ENCODE results near the gene LPP. TPM values are rescaled to one million over a fixed set of nuclear protein-coding genes. Genes with fewer than 3 reads are reported as not detected.

Gene LPP
- total RNA-seq, 4 donors from 2014 or later = 183 to 293 (median 242) TPM

- peaks cover 0 to 14% (median 0%) of the 10 kb centered on the region in 4 donors for H3K4me1 ChIP-seq
Measured at GRCh38 chr3:188518416-188518815, 364.5 kb downstream of the LPP start.

GRCh38 chr3:188518835-188519452 lies 365.0 kb downstream of the LPP start:
- DNase-seq (ENCODE audit: low spot score in 2 of 2) = no peak
- peaks cover 0 to 15% (median 0%) of the 10 kb centered on the region in 4 donors for H3K4me1 ChIP-seq
- no peak overlapping the region for H3K27ac ChIP-seq
- no peaks in the 10 kb centered on the region for H3K36me3 ChIP-seq
- H3K9me3 ChIP-seq = no peaks in the 10 kb centered on the region
- WGBS, 2 donors = 95 to 97% methylated on average over 6 of the region's 6 CpGs
- no peaks in the 10 kb centered on the region for H3K27me3 ChIP-seq
- no peak overlapping the region for H3K4me3 ChIP-seq
- no peak for TF ChIP-seq EP300 (IDR thresholded peaks at IDR 0.05)
- no peak for TF ChIP-seq POLR2A (IDR thresholded peaks at IDR 0.05)
- TF ChIP-seq, protein P1, sequence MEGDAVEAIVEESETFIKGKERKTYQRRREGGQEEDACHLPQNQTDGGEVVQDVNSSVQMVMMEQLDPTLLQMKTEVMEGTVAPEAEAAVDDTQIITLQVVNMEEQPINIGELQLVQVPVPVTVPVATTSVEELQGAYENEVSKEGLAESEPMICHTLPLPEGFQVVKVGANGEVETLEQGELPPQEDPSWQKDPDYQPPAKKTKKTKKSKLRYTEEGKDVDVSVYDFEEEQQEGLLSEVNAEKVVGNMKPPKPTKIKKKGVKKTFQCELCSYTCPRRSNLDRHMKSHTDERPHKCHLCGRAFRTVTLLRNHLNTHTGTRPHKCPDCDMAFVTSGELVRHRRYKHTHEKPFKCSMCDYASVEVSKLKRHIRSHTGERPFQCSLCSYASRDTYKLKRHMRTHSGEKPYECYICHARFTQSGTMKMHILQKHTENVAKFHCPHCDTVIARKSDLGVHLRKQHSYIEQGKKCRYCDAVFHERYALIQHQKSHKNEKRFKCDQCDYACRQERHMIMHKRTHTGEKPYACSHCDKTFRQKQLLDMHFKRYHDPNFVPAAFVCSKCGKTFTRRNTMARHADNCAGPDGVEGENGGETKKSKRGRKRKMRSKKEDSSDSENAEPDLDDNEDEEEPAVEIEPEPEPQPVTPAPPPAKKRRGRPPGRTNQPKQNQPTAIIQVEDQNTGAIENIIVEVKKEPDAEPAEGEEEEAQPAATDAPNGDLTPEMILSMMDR (IDR thresholded peaks at IDR 0.05) = no peak

More at GRCh38 chr3:188518416-188518815, 364.5 kb downstream of the LPP start:
- H3K27ac ChIP-seq = no peak overlapping the region
- no peaks in the 10 kb centered on the region for H3K9me3 ChIP-seq
- TF ChIP-seq EP300 (IDR thresholded peaks at IDR 0.05) = no peak
- TF ChIP-seq, protein P1 (IDR thresholded peaks at IDR 0.05) = no peak
- no peak for TF ChIP-seq POLR2A (IDR thresholded peaks at IDR 0.05)
- WGBS, 2 donors = 93 to 97% methylated on average over 2 of the region's 2 CpGs
- no peak overlapping the region for H3K4me3 ChIP-seq
- DNase-seq (ENCODE audit: low spot score in 2 of 2) = no peak
- no peaks in the 10 kb centered on the region for H3K27me3 ChIP-seq
- H3K36me3 ChIP-seq = no peaks in the 10 kb centered on the region

GRCh38 chr3:188520466-188520865 lies 366.5 kb downstream of the LPP start:
- 27 to 40% methylated on average over 4 of the region's 4 CpGs for WGBS, 2 donors
- TF ChIP-seq POLR2A (IDR thresholded peaks at IDR 0.05) = no peak
- no peak for TF ChIP-seq EP300 (IDR thresholded peaks at IDR 0.05)
- TF ChIP-seq, protein P1 (IDR thresholded peaks at IDR 0.05) = no peak
- peaks cover 0 to 22% (median 0%) of the 10 kb centered on the region in 4 donors for H3K4me1 ChIP-seq
- no peaks in the 10 kb centered on the region for H3K9me3 ChIP-seq
- no peak overlapping the region for H3K4me3 ChIP-seq
- no peak for DNase-seq (ENCODE audit: low spot score in 2 of 2)
- no peak overlapping the region for H3K27ac ChIP-seq
- peaks cover 0 to 12% (median 0%) of the 10 kb centered on the region in 3 donors for H3K36me3 ChIP-seq
- no peaks in the 10 kb centered on the region for H3K27me3 ChIP-seq

- WGBS, 2 donors = 79% methylated on average over 3 of the region's 3 CpGs
- no peak for DNase-seq (ENCODE audit: low spot score in 2 of 2)
- H3K27me3 ChIP-seq = no peaks in the 10 kb centered on the region
- no peak overlapping the region for H3K4me3 ChIP-seq
- peaks cover 0 to 29% (median 0%) of the 10 kb centered on the region in 4 donors for H3K4me1 ChIP-seq
- H3K27ac ChIP-seq = no peak overlapping the region
- peaks cover 0 to 25% (median 0%) of the 10 kb centered on the region in 3 donors for H3K36me3 ChIP-seq
- H3K9me3 ChIP-seq = no peaks in the 10 kb centered on the region
- TF ChIP-seq, protein P1 (IDR thresholded peaks at IDR 0.05) = no peak
- TF ChIP-seq POLR2A (IDR thresholded peaks at IDR 0.05) (no peak), EP300 (IDR thresholded peaks at IDR 0.05) (no peak)
Measured at GRCh38 chr3:188522115-188522514, 368.2 kb downstream of the LPP start.

DNA sequence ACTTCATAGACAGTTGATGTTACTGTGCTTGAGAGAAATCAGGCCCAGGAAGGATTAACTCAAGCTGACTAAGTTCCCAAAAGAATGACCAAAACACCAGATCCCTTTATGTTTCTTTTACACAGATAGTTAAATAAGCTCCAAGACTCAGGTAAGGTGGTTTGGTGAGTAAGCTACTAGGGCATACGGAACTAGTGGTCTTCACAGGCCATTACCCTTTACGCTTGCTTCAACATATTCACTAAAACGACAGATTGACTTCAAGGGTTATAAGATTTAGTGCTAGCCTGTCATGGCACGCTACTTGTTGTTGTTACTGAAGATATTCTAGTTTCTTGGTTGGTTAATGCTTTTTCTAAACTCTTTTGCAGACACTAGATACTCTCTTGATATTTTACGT lies 369.3 kb downstream of the LPP start:
- TF ChIP-seq, protein P1 (IDR thresholded peaks at IDR 0.05) = no peak
- no peak for TF ChIP-seq POLR2A (IDR thresholded peaks at IDR 0.05)
- TF ChIP-seq EP300 (IDR thresholded peaks at IDR 0.05) = no peak
- WGBS, 2 donors = 92 to 97% methylated on average over 5 of the region's 5 CpGs
- Histone ChIP-seq H3K27ac (no peak overlapping the region), H3K4me3 (no peak overlapping the region), H3K36me3 (peaks cover 0 to 31% (median 0%) of the 10 kb centered on the region in 3 donors), H3K27me3 (no peaks in the 10 kb centered on the region), H3K4me1 (peaks cover 0 to 29% (median 0%) of the 10 kb centered on the region in 4 donors), H3K9me3 (no peaks in the 10 kb centered on the region)
- DNase-seq (ENCODE audit: low spot score in 2 of 2) = no peak

Measured in tibial nerve (tissue), 4 donors.